Right lobe of liver (tissue), 4 donors: ENCODE results near the gene CPE.

ENCODE experiments used
- POLR2A ChIP-seq: fragments of 450-650 bp; IDR thresholded peaks from one replicate; pipeline ENCODE4 v1.6.1; 2017; ENCODE audit warnings: antibody characterized with exemption, mild to moderate bottlenecking
- TF ChIP-seq, protein P1 (sequence below), 4 donors: fragments of 200-600 bp in 3 of 4; fragments of 450-650 bp in 1 of 4; IDR thresholded peaks; one replicate each; pipeline versions ENCODE4 v1.5.1 to v1.8.0; 2016 to 2022; ENCODE audit warnings: antibody characterized with exemption in 4 of 4, mild to moderate bottlenecking in 2 of 4
- donor health status: DM: no; HTN: no; CAD: no.
- donor health status: DM: no; HTN: no; CAD: no.
- donor health status: DM: no; HTN: yes; CAD: no.

DNA sequence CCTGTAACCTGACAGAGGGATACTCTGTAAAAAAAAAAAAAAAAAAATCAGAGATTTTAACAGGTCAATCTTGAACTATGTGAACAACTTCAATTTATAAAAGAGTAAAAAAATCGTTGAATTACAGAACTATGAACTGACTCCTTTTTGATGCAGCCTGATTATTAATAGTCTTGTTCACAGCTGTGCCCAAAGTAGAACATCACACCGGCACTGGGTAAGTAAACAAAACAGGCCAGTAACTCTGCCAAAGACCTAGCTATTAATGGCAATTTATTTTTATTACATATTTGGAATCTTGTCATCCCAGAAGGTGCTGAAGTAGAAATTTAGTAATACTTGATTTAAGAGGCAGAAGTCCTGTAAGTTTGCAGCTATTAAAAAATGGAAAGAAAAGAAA, 31.4 kb downstream of the CPE start:
- TF ChIP-seq, protein P1, sequence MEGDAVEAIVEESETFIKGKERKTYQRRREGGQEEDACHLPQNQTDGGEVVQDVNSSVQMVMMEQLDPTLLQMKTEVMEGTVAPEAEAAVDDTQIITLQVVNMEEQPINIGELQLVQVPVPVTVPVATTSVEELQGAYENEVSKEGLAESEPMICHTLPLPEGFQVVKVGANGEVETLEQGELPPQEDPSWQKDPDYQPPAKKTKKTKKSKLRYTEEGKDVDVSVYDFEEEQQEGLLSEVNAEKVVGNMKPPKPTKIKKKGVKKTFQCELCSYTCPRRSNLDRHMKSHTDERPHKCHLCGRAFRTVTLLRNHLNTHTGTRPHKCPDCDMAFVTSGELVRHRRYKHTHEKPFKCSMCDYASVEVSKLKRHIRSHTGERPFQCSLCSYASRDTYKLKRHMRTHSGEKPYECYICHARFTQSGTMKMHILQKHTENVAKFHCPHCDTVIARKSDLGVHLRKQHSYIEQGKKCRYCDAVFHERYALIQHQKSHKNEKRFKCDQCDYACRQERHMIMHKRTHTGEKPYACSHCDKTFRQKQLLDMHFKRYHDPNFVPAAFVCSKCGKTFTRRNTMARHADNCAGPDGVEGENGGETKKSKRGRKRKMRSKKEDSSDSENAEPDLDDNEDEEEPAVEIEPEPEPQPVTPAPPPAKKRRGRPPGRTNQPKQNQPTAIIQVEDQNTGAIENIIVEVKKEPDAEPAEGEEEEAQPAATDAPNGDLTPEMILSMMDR (IDR thresholded peaks at IDR 0.05), result no peak
- TF ChIP-seq POLR2A, result no peak
